Esophagus muscularis mucosa (tissue), 4 donors: ENCODE measurements around the gene XAB2.

ENCODE experiments used
- CTCF ChIP-seq, 3 experiments: fragments of 200-600 bp in 2 of 3; fragments of 450-650 bp in 1 of 3; sonication (generic) in 2 of 3; IDR thresholded peaks; one replicate each; pipeline ENCODE4 v1.5.1; 2017 to 2019; ENCODE audit warnings: antibody characterized with exemption in 3 of 3, mild to moderate bottlenecking in 2 of 3, moderate library complexity in 1 of 3
- EP300 ChIP-seq: sonication (generic); formaldehyde crosslinking; IDR thresholded peaks from one replicate; pipeline ENCODE4 v1.6.1; 2017; ENCODE audit warnings: antibody characterized with exemption
- POLR2A ChIP-seq: fragments of 450-650 bp; IDR thresholded peaks from one replicate; pipeline ENCODE4 v1.6.1; 2017; ENCODE audit warnings: antibody characterized with exemption, moderate library complexity, mild to moderate bottlenecking, low read depth
- POLR2AphosphoS5 ChIP-seq, 2 donors: sonication (generic); formaldehyde crosslinking; IDR thresholded peaks; one replicate each; pipeline ENCODE4 v1.6.1; 2017; ENCODE audit warnings: antibody characterized with exemption in 2 of 2

GRCh38 chr19:7628589-7629311, 595 bp downstream of the XAB2 start:
- no peak for TF ChIP-seq CTCF (IDR thresholded peaks at IDR 0.05)
- TF ChIP-seq POLR2AphosphoS5 (IDR thresholded peaks at IDR 0.05): no peak
- TF ChIP-seq POLR2A: no peak
- TF ChIP-seq EP300: no peak
